Measurements from ENCODE around the gene BEND6. TPM values are rescaled to one million over a fixed set of nuclear protein-coding genes. Genes with fewer than 3 reads are reported as not detected.

BEND6 gene
- total and polyA plus RNA-seq, 2 donors (not counting 3 experiments of a cell fraction or from before 2014, with no cell fraction given): 0.15 to 0.66 TPM

DNA sequence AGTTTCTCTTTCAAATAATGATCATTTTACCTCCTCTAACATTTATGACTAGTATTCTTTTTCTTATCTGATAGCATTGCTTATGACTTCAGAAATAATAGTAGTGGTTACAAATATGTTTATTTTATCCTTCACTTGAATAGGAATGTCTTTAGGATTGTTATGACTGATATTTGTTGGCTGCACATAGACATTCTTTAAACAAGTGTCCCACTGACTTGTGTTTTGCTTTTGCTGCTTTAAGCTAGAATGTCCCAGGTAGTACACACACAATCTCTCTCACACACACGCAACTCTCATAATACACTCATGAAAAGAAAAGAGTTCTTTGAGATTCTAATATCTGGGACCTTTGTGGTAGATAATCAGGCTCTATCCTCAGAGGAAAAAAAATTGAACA is 113.2 kb downstream of the BEND6 start:
- CTCF ChIA-PET: no interaction called here
- intact Hi-C loops (cut with micrococcal nuclease): no loop called here

DNA sequence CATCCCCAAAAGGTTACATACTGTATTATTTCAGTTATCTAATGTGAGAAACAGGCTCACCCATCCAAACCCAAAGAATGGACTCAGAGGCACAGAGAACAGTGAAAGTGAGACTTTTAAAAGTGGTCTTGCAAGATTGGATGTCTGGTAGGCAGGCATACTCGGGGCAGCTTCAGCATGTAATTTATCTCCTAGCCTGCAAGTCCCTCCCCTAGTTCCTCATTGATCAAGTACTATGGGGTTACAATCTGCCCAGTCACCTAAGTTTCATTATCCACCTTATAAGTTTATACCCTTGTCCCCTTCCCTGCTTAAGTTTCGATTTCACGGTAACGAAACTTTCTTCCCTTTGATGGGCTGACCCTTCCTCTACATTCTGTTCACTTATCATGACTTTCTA is 114.3 kb downstream of the BEND6 start:
- Histone ChIP-seq H3K27ac (ENCODE audit: insufficient read depth, low read depth, low read length) (no peak overlapping the region), H3K36me3 (ENCODE audit: control insufficient read depth in 2 of 2, extremely low read depth in 1 of 2, insufficient read depth in 2 of 2, low read length in 2 of 2) (no peaks in the 10 kb centered on the region), H3K4me1 (ENCODE audit: control insufficient read depth, extremely low read depth, insufficient read depth, low read length) (no peaks in the 10 kb centered on the region), H3K9me1 (replicated peaks; ENCODE audit: control insufficient read depth, extremely low read depth, insufficient read depth, low read length) (no peaks in the 10 kb centered on the region), H3K9ac (replicated peaks; ENCODE audit: extremely low read depth, insufficient read depth, low read length) (no peak overlapping the region), H3K9me3 (replicated peaks; ENCODE audit: control insufficient read depth, insufficient read depth, low read length) (no peaks in the 10 kb centered on the region), H3K4me3 (replicated peaks in 1 of 3; ENCODE audit: insufficient read depth in 1 of 3, low read depth in 1 of 3, low read length in 3 of 3) (no peak overlapping the region), H3K79me2 (ENCODE audit: control insufficient read depth, insufficient read depth, low read length) (no peaks in the 10 kb centered on the region), H3K4me2 (ENCODE audit: insufficient read depth, low read length) (no peak overlapping the region), H2AFZ (ENCODE audit: low read depth, low read length) (no peak overlapping the region), H3K27me3 (ENCODE audit: control insufficient read depth in 2 of 2, insufficient read depth in 2 of 2, low read length in 2 of 2) (no peaks in the 10 kb centered on the region), H4K20me1 (replicated peaks; ENCODE audit: control insufficient read depth, extremely low read depth, insufficient read depth, low read length) (no peaks in the 10 kb centered on the region)
- BruUV-seq (replicated peaks): no TSS peak
- CTCF ChIA-PET: no interaction called here
- dilution Hi-C loops (cut with MboI; ENCODE audit: extremely low pct_ligation_motif_present, low sequenced_read_pairs) (no loop called here), intact Hi-C loops (cut with micrococcal nuclease) (no loop called here)
- FAIRE-seq (no peak), DNase-seq (ENCODE audit: low read depth, low spot score) (no peak)
- POLR2A ChIA-PET: no interaction called here
- TF ChIP-seq, protein P1, sequence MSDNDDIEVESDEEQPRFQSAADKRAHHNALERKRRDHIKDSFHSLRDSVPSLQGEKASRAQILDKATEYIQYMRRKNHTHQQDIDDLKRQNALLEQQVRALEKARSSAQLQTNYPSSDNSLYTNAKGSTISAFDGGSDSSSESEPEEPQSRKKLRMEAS (IDR thresholded peaks at IDR 0.05; ENCODE audit: insufficient read depth, insufficient read length): no peak
- TF ChIP-seq FOS (IDR thresholded peaks at IDR 0.05; ENCODE audit: borderline replicate concordance, insufficient read depth, low read length) (no peak), GATA2 (IDR thresholded peaks at IDR 0.05; ENCODE audit: insufficient read depth, insufficient read length, low read depth, low read length) (no peak)
- TF ChIP-seq, protein P2, sequence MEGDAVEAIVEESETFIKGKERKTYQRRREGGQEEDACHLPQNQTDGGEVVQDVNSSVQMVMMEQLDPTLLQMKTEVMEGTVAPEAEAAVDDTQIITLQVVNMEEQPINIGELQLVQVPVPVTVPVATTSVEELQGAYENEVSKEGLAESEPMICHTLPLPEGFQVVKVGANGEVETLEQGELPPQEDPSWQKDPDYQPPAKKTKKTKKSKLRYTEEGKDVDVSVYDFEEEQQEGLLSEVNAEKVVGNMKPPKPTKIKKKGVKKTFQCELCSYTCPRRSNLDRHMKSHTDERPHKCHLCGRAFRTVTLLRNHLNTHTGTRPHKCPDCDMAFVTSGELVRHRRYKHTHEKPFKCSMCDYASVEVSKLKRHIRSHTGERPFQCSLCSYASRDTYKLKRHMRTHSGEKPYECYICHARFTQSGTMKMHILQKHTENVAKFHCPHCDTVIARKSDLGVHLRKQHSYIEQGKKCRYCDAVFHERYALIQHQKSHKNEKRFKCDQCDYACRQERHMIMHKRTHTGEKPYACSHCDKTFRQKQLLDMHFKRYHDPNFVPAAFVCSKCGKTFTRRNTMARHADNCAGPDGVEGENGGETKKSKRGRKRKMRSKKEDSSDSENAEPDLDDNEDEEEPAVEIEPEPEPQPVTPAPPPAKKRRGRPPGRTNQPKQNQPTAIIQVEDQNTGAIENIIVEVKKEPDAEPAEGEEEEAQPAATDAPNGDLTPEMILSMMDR (IDR thresholded peaks at IDR 0.05; ENCODE audit: extremely low read depth in 1 of 2, insufficient read depth in 1 of 2, low read depth in 1 of 2, low read length in 2 of 2): no peak

More for the DNA sequence above, 113.2 kb downstream of the BEND6 start:
- H4K20me1 ChIP-seq (replicated peaks; ENCODE audit: control insufficient read depth, extremely low read depth, insufficient read depth, low read length): no peaks in the 10 kb centered on the region
- BruUV-seq (replicated peaks): no TSS peak
- no peaks in the 10 kb centered on the region for H3K36me3 ChIP-seq (ENCODE audit: control insufficient read depth in 2 of 2, extremely low read depth in 1 of 2, insufficient read depth in 2 of 2, low read length in 2 of 2)
- no peak for TF ChIP-seq POLR2A (IDR thresholded peaks at IDR 0.05; ENCODE audit: low read depth, low read length)
- no peaks in the 10 kb centered on the region for H3K9me1 ChIP-seq (replicated peaks; ENCODE audit: control insufficient read depth, extremely low read depth, insufficient read depth, low read length)
- POLR2A ChIA-PET: no interaction called here
- no peak overlapping the region for H3K4me2 ChIP-seq (ENCODE audit: insufficient read depth, low read length)
- dilution Hi-C loops (cut with MboI; ENCODE audit: extremely low pct_ligation_motif_present, low sequenced_read_pairs): no loop called here
- no peaks in the 10 kb centered on the region for H3K27me3 ChIP-seq (ENCODE audit: control insufficient read depth in 2 of 2, insufficient read depth in 2 of 2, low read length in 2 of 2)
- H3K27ac ChIP-seq (ENCODE audit: insufficient read depth, low read depth, low read length): no peak overlapping the region
- FAIRE-seq (no peak), DNase-seq (ENCODE audit: low read depth, low spot score) (no peak)
- no peaks in the 10 kb centered on the region for H3K9me3 ChIP-seq (replicated peaks; ENCODE audit: control insufficient read depth, insufficient read depth, low read length)
- H3K79me2 ChIP-seq (ENCODE audit: control insufficient read depth, insufficient read depth, low read length): no peaks in the 10 kb centered on the region
- H3K4me1 ChIP-seq (ENCODE audit: control insufficient read depth, extremely low read depth, insufficient read depth, low read length): no peaks in the 10 kb centered on the region
- no peak overlapping the region for H3K9ac ChIP-seq (replicated peaks; ENCODE audit: extremely low read depth, insufficient read depth, low read length)
- H3K4me3 ChIP-seq (replicated peaks in 1 of 3; ENCODE audit: insufficient read depth in 1 of 3, low read depth in 1 of 3, low read length in 3 of 3): no peak overlapping the region
- H2AFZ ChIP-seq (ENCODE audit: low read depth, low read length): no peak overlapping the region

All from endothelial cell of umbilical vein (primary cell).